DMS153 treated with DMSO at 0.1 percent for 48 hours (cell line): Measurements from ENCODE around the gene CD200R1.
"Not testable (repeated sequence)": the region's sequence is repeated elsewhere in the genome, so short reads cannot be mapped to it uniquely, and the experiment has no call there.

Experiments
- DNase-seq: peaks from one replicate; lab custom pipeline; 2025; ENCODE audit not compliant: unreplicated experiment; lab: John Stamatoyannopoulos, UW

CD200R1 gene

GRCh38 chr3:112976001-112976400, 1.1 kb upstream of the CD200R1 start:
- no peak for DNase-seq

- no peak for DNase-seq
Measured at GRCh38 chr3:112974178-112974517, 755 bp downstream of the CD200R1 start.

- DNase-seq: no peak
Measured at GRCh38 chr3:112973325-112974177, 1.4 kb downstream of the CD200R1 start.

- DNase-seq: no peak
Measured at GRCh38 chr3:112972158-112972557, 2.7 kb downstream of the CD200R1 start.

- DNase-seq: no peak
Measured at GRCh38 chr3:112967828-112968227, 7.1 kb downstream of the CD200R1 start.

GRCh38 chr3:112967425-112967824, 7.5 kb downstream of the CD200R1 start:
- DNase-seq: no peak

GRCh38 chr3:112966633-112967032, 8.3 kb downstream of the CD200R1 start:
- DNase-seq: no peak

GRCh38 chr3:112965656-112966055, 9.2 kb downstream of the CD200R1 start:
- no peak for DNase-seq

GRCh38 chr3:112963683-112964082, 11.2 kb downstream of the CD200R1 start:
- DNase-seq: no peak

- DNase-seq: no peak
Measured at GRCh38 chr3:112958811-112959560, 15.9 kb downstream of the CD200R1 start.

GRCh38 chr3:112956351-112956750, 18.6 kb downstream of the CD200R1 start:
- no peak for DNase-seq

GRCh38 chr3:112948346-112948838, 26.5 kb downstream of the CD200R1 start:
- DNase-seq: no peak

- no peak for DNase-seq
Measured at GRCh38 chr3:112931736-112932521, 43.0 kb downstream of the CD200R1 start.

GRCh38 chr3:112930771-112931170, 44.1 kb downstream of the CD200R1 start:
- no peak for DNase-seq

- no peak for DNase-seq
Measured at GRCh38 chr3:112925969-112926368, 48.9 kb downstream of the CD200R1 start.

GRCh38 chr3:112925560-112925959, 49.3 kb downstream of the CD200R1 start:
- no peak for DNase-seq

GRCh38 chr3:112919541-112919940, 55.4 kb downstream of the CD200R1 start:
- DNase-seq: not testable (repeated sequence)

- DNase-seq: no peak
Measured at GRCh38 chr3:112908252-112908651, 66.7 kb downstream of the CD200R1 start.

- no peak for DNase-seq
Measured at GRCh38 chr3:112904786-112905185, 70.1 kb downstream of the CD200R1 start.

- no peak for DNase-seq
Measured at GRCh38 chr3:112900113-112900512, 74.8 kb downstream of the CD200R1 start.

- no peak for DNase-seq
Measured at GRCh38 chr3:112897791-112898190, 77.1 kb downstream of the CD200R1 start.
